ENCODE measurements around the gene TSPEAR.

Gene TSPEAR

DNA sequence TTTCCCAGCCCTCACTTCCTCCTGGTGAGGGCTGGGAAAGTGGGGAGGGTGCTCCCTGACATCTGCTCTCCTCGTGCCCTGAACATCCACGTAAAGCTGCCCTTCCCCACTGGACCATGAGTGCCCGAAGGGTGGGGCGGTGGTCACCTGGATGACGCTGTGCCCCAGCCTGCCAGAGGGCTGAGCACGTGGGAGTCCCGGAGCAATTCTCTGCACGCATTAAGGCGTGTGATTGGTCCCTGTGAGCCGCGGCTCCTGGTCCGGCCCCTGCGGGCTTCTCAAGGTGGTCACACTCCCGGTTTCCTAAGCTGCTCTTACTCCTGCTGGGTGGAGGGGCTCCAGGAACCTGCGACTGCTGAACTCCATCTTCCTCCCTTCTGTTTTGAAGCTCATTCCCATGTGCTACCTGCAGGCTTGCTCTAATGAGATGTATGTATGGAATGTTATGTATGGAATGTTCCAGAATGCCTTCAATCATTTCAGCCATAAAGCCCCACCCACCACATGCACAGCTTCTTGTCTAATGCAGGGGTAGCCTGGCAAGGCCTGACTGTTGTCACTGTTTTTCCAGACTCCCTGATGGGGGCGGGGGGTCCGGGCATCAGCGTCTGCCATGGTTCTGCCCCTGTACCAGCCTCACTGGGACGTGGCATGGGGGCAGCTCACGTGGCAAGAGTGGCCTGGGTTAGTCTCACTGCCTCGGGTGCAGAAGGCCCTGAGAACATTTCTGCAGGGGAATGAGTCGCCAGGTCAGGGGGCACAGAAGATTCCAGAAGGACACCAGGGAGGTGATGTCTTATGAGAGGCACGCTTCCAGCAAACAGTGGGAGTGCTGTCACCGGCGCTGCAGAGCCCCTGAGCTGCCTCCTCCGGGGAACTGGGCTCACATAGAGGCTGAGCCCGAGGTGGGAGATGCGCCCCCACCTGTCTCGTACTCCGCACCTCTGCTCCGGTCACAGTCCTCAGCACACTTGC is 190.8 kb downstream of the TSPEAR start:
- DNase-seq (ENCODE audit: low read depth in 1 of 2, low spot score in 1 of 2) = no peak

DNA sequence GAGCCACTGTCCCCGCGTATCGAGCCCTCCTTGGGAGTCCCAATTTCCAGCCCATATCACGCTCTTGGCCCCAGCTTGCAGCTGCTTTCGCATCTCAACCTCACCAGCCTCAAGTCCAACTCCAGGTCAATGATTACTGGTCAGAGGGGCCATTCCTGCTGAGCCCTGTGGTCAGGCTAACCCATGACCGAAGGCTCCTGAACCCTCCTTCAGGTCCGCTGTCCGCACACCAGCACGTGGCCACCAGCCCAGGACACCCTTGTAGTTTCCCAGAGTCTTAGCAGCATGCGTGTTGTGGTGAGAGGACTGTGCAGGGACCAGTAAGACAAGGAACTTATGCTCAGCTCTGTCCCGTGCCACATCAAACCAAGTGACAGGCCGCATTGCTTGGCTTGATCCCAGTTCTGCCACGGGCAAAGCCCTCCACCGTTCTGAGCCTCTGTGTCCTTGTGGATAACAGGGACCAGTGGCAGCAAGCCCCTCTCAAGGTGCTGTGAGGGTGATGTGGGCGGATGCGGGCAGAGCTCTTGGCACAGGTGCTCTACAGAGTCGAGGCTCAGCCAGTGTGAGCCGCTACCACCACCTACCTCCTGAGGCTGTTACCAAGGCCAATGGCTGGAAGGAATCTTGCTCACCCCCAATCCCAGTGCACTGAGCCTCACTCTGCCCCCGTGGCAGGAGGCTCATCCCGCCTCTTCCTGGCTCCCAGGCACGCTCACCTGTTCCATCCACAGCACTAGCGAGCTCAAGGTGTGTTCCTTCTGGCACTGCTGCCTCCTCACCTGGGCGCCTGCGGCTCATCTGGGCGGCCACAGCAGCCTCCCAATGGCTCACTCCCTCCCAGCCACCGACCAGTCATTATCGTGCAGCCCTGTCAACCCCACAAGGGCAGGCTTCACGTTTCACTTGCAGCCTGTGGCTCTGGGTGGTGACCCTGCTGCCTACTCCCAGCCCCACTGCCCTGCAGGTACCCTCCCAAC is 191.7 kb downstream of the TSPEAR start:
- DNase-seq (ENCODE audit: low read depth in 1 of 2, low spot score in 1 of 2) = no peak

GRCh38 chr21:44518686-44519085 is 192.7 kb downstream of the TSPEAR start:
- no peak for DNase-seq (ENCODE audit: low read depth in 1 of 2, low spot score in 1 of 2)

DNA sequence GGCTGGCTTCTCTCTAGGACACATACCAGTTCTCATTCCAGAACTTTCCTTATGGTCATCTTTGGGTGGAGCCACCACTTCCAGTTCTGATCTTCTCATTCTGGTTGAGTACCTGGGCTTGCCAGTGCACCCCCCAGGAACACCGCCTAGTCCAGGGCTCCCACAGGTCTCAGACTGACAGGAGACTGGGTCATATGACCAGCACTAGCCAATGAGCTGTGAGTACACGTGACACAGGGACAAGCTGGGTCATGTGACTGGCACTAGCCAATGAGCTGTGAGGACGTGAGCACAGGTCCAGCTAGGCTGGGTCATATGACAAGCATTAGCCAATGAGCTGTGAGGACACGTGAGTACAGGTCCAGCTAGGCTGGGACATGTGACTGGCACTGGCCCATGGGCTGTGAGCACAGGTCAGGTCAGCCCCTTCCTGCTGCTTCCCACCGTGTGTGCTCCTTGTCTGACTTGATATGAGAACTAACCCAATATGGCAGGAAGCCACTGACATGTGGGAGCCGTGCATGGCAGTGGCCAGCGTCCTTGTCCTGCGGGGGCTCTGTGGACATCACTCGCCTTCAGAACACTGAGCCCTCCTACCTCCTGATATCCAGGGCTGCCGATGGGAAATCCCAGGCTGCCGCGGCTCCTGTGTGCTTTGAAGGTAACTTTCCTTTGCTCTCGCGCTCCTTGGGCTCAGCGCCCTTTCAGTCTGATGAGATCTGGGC is 194.0 kb downstream of the TSPEAR start:
- no peak for DNase-seq (ENCODE audit: low read depth in 1 of 2, low spot score in 1 of 2)

DNA sequence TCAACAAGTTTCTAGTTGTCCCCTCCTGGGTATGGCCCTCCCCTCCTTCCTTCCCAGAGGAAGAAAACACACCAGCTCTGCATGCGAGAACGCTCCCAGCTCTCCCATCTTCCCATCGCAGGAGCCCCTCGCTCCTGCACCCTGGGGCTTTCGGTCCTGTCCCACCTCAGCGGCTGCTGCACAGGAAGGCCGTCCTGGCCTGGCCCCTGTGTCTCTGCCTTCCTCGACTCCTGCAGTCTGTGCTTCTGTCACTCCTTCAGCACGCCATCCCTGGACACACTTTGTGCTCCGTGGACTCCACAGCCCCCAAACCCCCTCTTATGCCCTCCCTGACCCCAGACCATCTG is 194.6 kb downstream of the TSPEAR start:
- DNase-seq (ENCODE audit: low read depth in 1 of 2, low spot score in 1 of 2) = no peak

DNA sequence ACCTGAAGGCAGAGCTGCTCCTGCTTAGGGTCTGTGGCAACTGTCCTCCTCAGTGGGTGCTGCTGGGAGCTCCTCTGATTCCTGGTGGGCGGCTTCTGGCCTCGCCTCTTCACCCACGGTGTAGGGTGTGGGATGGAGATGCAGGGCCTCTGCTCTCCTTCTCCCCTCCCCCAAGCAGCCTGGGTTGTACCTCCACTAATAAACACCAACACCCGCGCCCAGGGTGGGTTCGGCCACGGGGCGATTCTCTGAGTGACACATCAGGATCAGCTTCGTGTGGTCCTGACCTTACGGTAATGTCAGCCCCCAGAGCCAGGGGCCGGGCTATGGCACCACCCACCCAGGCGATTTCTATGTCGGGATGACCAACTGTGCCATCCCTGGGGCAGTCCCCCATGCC is 195.0 kb downstream of the TSPEAR start:
- DNase-seq (ENCODE audit: low read depth in 1 of 2, low spot score in 1 of 2) = no peak

DNA sequence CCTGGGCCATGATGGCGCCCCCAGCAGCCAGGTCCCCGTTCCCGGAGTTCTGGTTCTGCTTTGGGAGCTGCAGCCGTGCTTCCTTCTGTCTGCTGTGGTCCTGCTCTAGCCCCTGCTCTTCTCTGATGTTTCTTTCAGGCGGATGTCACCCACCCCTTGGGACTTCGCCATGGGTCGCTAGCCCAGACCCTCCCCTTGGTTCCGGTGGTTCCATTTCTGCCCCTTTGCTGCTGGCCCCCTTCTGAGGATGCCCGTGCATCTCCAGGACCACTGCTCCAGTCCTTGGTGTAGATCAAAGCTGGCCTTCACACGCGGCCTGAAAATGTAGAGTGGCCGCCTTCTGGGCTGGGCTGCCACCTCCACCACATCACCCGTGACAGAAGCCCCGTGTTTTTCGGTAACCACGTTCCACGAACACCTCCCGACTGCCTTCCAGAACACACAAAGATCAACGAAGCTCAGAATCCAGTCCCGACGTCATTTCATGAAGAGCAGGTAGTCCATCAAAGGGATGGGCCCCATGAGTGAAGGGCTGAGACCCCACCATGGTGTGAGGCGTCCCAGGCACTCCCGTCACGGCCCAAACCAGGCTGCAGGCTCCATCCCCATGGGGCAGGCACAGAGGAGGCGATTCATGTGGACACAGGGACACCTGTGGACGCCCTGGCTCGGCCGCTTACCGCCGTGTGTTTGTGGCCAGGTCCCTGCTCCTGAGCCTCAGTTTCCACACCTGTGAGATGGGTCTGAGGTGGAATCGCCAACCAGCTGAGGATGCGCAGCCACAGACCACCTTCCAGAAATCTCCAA is 195.8 kb downstream of the TSPEAR start:
- DNase-seq (ENCODE audit: low read depth in 1 of 2, low spot score in 1 of 2) = no peak

- no peak for DNase-seq (ENCODE audit: low read depth in 1 of 2, low spot score in 1 of 2)
Measured at GRCh38 chr21:44514746-44515358, 196.5 kb downstream of the TSPEAR start.

DNA sequence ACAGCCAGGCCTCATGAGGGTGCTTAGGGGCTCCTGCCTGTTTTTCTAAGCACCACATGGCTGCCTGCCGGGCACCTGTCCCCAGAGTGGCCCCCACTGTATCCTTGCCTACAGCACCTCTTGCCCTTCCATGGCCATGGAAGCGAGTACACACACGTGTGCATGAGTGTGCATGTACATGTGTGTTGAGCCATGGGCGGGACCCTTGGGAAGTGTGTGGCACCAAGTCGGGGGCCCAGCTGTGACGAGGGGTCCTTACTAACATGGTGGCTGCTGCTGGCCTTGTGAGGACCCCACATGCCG is 197.2 kb downstream of the TSPEAR start:
- no peak for DNase-seq (ENCODE audit: low read depth in 1 of 2, low spot score in 1 of 2)

GRCh38 chr21:44513389-44514217 is 197.8 kb downstream of the TSPEAR start:
- DNase-seq (ENCODE audit: low read depth in 1 of 2, low spot score in 1 of 2) = no peak

- no peak for DNase-seq (ENCODE audit: low read depth in 1 of 2, low spot score in 1 of 2)
Measured at GRCh38 chr21:44512496-44513388, 198.6 kb downstream of the TSPEAR start.

DNA sequence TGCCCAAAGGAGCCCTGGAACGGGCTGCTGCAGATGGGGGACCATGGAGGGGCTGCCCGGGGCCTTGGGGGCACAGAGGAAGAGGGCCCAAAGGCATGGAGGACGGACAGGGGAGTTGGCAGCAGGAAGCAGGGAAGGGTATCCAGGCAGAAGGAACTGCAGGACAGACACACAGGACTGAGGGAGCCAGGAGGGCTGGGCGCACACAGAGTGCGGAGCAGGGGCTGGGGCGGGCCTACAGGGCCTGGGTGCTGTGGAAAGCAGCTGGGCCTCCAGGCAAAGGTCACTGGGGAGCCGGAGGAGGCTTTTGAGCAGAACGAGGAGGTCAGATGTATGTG is 199.5 kb downstream of the TSPEAR start:
- no peak for DNase-seq (ENCODE audit: low read depth in 1 of 2, low spot score in 1 of 2)

DNA sequence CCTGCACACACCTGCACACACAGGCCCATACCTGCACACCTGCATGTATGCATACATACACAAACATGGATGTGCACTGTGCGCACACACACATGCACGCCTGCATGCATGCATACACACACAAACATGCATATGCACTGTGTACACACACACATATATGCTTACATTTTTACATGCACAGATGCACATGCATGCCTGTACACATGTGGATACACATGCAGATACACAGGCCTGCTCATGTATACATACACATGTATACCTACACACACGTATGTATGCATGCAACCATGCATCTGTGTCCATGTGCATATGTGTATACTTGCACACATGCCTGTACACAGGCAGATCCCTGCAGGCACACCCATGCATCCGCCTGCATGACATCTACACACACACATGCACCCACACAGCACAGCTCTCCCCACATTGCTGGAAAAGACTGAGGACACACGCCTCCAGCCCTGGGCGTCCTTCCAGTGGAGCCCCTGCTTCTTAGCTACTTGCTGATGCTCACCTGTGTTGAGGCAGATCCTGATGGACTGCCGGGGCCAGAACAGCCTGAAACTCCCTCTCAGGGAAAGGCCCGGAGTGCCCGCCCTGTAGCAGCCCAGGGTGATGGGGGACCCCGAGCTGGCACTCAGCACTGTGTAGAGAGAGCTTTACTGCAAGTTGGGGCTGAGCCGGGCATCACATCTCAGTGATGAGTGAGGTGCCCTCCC is 200.0 kb downstream of the TSPEAR start:
- no peak for DNase-seq (ENCODE audit: low read depth in 1 of 2, low spot score in 1 of 2)

- peak; percentile 71 to 77 for DNase-seq (ENCODE audit: low read depth in 1 of 2, low spot score in 1 of 2)
Measured at GRCh38 chr21:44510508-44511218, 200.7 kb downstream of the TSPEAR start.

GRCh38 chr21:44510109-44510507 is 201.3 kb downstream of the TSPEAR start:
- DNase-seq (ENCODE audit: low read depth in 1 of 2, low spot score in 1 of 2) = no peak

DNA sequence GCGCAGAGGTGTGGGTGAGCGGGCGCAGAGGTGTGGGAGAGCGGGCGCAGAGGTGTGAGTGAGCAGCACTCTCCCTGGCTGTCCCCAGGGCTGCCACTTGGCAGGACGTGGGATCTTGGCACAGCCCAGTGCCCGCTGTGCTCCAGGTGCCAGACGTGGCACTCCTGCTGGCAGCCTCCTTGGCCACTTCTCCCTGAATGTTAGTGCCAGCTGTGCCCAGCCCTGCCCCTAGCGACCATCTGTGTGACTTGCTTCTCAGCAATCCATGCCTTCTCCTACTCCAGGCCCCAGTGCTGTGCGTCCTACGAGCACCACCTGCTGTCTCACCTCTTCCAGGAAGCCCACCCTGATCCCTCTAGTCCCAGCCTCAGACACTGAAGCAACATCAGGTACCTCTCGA is 201.8 kb downstream of the TSPEAR start:
- DNase-seq (ENCODE audit: low read depth in 1 of 2, low spot score in 1 of 2) = no peak

All from activated T-helper 1 cell treated with anti-CD3 and anti-CD28 coated beads, Interleukin-2, amount 50 U/mL, for 16 hours (primary cell).